Upper lobe of left lung (tissue), 4 donors: Measurements from ENCODE around the gene KIF26B.

Experiments used
- CTCF ChIP-seq, 6 experiments: fragments of 450-650 bp in 4 of 6; fragments of 200-600 bp in 2 of 6; sonication (generic) in 2 of 6; IDR thresholded peaks; one replicate each; pipeline ENCODE4 v1.5.1; 2016 to 2019; ENCODE audit warnings: antibody characterized with exemption in 6 of 6
- EP300 ChIP-seq, 4 donors: sonication (generic); formaldehyde crosslinking; IDR thresholded peaks; one replicate each; pipeline ENCODE4 v1.5.1; 2017; ENCODE audit warnings: antibody characterized with exemption in 4 of 4, control low read depth in 2 of 4

GRCh38 chr1:245116131-245116530 is 38.7 kb upstream of the KIF26B start:
- TF ChIP-seq EP300 (IDR thresholded peaks at IDR 0.05) (no peak), CTCF (IDR thresholded peaks at IDR 0.05) (no peak)
